ENCODE data around the gene CCL14. TPM values are rescaled to one million over a fixed set of nuclear protein-coding genes. Genes with fewer than 3 reads are reported as not detected.

CCL14 gene
- total and polyA plus RNA-seq, 2 of the 8 experiments (the other 6 are each of a cell fraction or from before 2014, with no cell fraction given), result not detected

DNA sequence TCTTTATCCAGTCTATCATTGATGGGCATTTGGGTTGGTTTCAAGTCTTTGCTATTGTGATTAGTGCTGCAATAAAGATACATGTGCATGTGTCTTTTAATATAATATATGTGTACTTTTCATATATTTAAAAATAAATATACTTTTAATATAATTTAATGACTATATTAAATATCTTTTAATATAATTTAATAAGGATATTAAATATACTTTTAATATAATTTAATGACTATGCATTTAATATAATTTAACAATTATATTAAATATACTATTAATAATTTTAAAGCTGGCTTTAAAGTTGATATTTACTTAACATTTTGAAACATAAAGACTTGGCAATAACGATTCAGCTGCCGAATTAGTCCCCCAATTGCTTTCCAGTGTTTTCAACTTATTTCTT is 30.0 kb upstream of the CCL14 start:
- ChIA-PET CTCF (ENCODE audit: partially characterized antibody) (interaction anchor here (0.8 to 1.5 kb wide), 2 partner anchors 47 to 53 kb away, joined by 3 read pairs; no protein-coding TSS in a partner anchor), POLR2A (ENCODE audit: partially characterized antibody) (no interaction called here)
- no peaks in the 10 kb centered on the region for H3K4me1 ChIP-seq (replicated peaks in 1 of 4; ENCODE audit: control insufficient read depth in 3 of 4, insufficient read depth in 4 of 4, low read length in 3 of 4)
- WGBS, 2 experiments (ENCODE audit: extremely low coverage in 1 of 2, insufficient coverage in 1 of 2, insufficient read length in 1 of 2, insufficient replicate concordance in 2 of 2, low coverage in 1 of 2, low lambda C conversion rate in 2 of 2, missing lambda C conversion rate in 1 of 2), result 98% methylated on average over 2 of the region's 2 CpGs; no CpG with 5 or more reads in 1 of the 2 experiments
- no peak overlapping the region for H3K4me2 ChIP-seq (ENCODE audit: insufficient read depth in 1 of 2, low read depth in 2 of 2, low read length in 2 of 2)
- H4K5ac ChIP-seq (ENCODE audit: insufficient read length, low read depth, low read length), result no peak overlapping the region
- no peak overlapping the region for H3K9ac ChIP-seq (replicated peaks in 1 of 4; ENCODE audit: extremely low read depth in 1 of 4, low read depth in 3 of 4, low read length in 3 of 4)
- TF ChIP-seq SUZ12 (IDR thresholded peaks at IDR 0.05; ENCODE audit: low read length), result no peak
- TF ChIP-seq CBX8 (IDR thresholded peaks at IDR 0.05; ENCODE audit: borderline replicate concordance, low read depth, low read length), result no peak
- TF ChIP-seq HDAC2 (IDR thresholded peaks at IDR 0.05; ENCODE audit: borderline replicate concordance in 1 of 2, low read depth in 2 of 2, low read length in 2 of 2), result no peak
- TF ChIP-seq YY1 (IDR thresholded peaks at IDR 0.05; ENCODE audit: low read depth, low read length), result no peak
- no peak for TF ChIP-seq ASH2L (IDR thresholded peaks at IDR 0.05; ENCODE audit: low read length)
- TF ChIP-seq RFX5 (IDR thresholded peaks at IDR 0.05; ENCODE audit: borderline replicate concordance, low read depth, low read length), result no peak
- no peak for TF ChIP-seq CEBPB (IDR thresholded peaks at IDR 0.05; ENCODE audit: low read depth, low read length)
- TF ChIP-seq, protein P1, sequence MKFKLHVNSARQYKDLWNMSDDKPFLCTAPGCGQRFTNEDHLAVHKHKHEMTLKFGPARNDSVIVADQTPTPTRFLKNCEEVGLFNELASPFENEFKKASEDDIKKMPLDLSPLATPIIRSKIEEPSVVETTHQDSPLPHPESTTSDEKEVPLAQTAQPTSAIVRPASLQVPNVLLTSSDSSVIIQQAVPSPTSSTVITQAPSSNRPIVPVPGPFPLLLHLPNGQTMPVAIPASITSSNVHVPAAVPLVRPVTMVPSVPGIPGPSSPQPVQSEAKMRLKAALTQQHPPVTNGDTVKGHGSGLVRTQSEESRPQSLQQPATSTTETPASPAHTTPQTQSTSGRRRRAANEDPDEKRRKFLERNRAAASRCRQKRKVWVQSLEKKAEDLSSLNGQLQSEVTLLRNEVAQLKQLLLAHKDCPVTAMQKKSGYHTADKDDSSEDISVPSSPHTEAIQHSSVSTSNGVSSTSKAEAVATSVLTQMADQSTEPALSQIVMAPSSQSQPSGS (IDR thresholded peaks at IDR 0.05; ENCODE audit: low read length), result no peak
- H3K23ac ChIP-seq (ENCODE audit: insufficient read length), result no peak overlapping the region
- H2BK20ac ChIP-seq (ENCODE audit: low read length), result no peak overlapping the region
- no peaks in the 10 kb centered on the region for H3K79me2 ChIP-seq (ENCODE audit: control insufficient read depth in 1 of 2, insufficient read depth in 2 of 2, low read length in 2 of 2)
- H2BK12ac ChIP-seq (ENCODE audit: low read depth, low read length), result no peak overlapping the region
- no peak overlapping the region for H2BK15ac ChIP-seq (ENCODE audit: low read length)
- no peak overlapping the region for H3K18ac ChIP-seq (ENCODE audit: extremely low read depth, low read length)
- H3K14ac ChIP-seq (ENCODE audit: insufficient read length), result no peak overlapping the region
- H2BK5ac ChIP-seq (ENCODE audit: low read depth, low read length), result no peak overlapping the region
- peaks cover 0 to 14% of the 10 kb centered on the region in 2 experiments; a peak in 2 of 4 replicates for H3K9me3 ChIP-seq (ENCODE audit: insufficient read depth in 2 of 2, low read depth in 1 of 2, low read length in 1 of 2)
- H3K4ac ChIP-seq (replicated peaks; ENCODE audit: insufficient read length, low read depth, low read length), result no peak overlapping the region
- H2AFZ ChIP-seq (ENCODE audit: low read length), result no peak overlapping the region
- no peaks in the 10 kb centered on the region for H3K36me3 ChIP-seq (ENCODE audit: control insufficient read depth in 2 of 4, insufficient read depth in 4 of 4, low read length in 3 of 4)
- FAIRE-seq (no peak), DNase-seq (ENCODE audit: low read depth in 1 of 2, low spot score in 2 of 2) (no peak)
- H3K27me3 ChIP-seq (replicated peaks in 1 of 4; ENCODE audit: control insufficient read depth in 3 of 4, extremely low read depth in 1 of 4, insufficient read depth in 3 of 4, low read length in 3 of 4), result no peaks in the 10 kb centered on the region
- H3K4me3 ChIP-seq (ENCODE audit: extremely low read depth in 1 of 4, insufficient read depth in 2 of 4, low read depth in 3 of 4, low read length in 4 of 4), result no peak overlapping the region
- H2BK120ac ChIP-seq (replicated peaks; ENCODE audit: low read depth, low read length), result no peak overlapping the region
- no peak overlapping the region for H4K8ac ChIP-seq (ENCODE audit: extremely low read depth, insufficient read depth, low read length)
- H4K91ac ChIP-seq (replicated peaks; ENCODE audit: insufficient read length, low read length), result no peak overlapping the region
- H3K27ac ChIP-seq (ENCODE audit: low read depth, low read length), result no peak overlapping the region
- H4K20me1 ChIP-seq (replicated peaks in 1 of 2; ENCODE audit: control insufficient read depth in 1 of 2, insufficient read depth in 2 of 2, low read length in 2 of 2), result no peaks in the 10 kb centered on the region
- H2AK5ac ChIP-seq (ENCODE audit: low read depth, low read length), result no peak overlapping the region
- no peaks in the 10 kb centered on the region for H3K79me1 ChIP-seq (ENCODE audit: low read depth, low read length)
- no peak overlapping the region for H3K56ac ChIP-seq (replicated peaks; ENCODE audit: insufficient read length, low read depth, low read length)
- no peaks in the 10 kb centered on the region for H3K23me2 ChIP-seq (ENCODE audit: low read depth, low read length)
